ENCODE measurements around the gene PHYHIPL. TPM values are rescaled to one million over a fixed set of nuclear protein-coding genes. Genes with fewer than 3 reads are reported as not detected.

PHYHIPL gene
- total RNA-seq, 1 donor from 2014 or later, result 0.11 TPM

- H3K9me3 ChIP-seq (replicated peaks), result no peaks in the 10 kb centered on the region
- no peak for DNase-seq
- intact Hi-C loops (cut with micrococcal nuclease), result no loop called here
- no peak overlapping the region for H3K27ac ChIP-seq (replicated peaks)
- no peaks in the 10 kb centered on the region for H3K27me3 ChIP-seq (ENCODE audit: low read depth)
- H3K4me3 ChIP-seq, result no peak overlapping the region
- no peaks in the 10 kb centered on the region for H3K36me3 ChIP-seq
- no peaks in the 10 kb centered on the region for H3K4me1 ChIP-seq
- no peak for TF ChIP-seq CTCF (IDR thresholded peaks at IDR 0.05; ENCODE audit: borderline replicate concordance)
Measured at GRCh38 chr10:59133841-59134593, 42.4 kb upstream of the PHYHIPL start.

GRCh38 chr10:59134785-59135184, 41.7 kb upstream of the PHYHIPL start:
- no peaks in the 10 kb centered on the region for H3K27me3 ChIP-seq (ENCODE audit: low read depth)
- no peaks in the 10 kb centered on the region for H3K9me3 ChIP-seq (replicated peaks)
- no peak for TF ChIP-seq CTCF (IDR thresholded peaks at IDR 0.05; ENCODE audit: borderline replicate concordance)
- no peak overlapping the region for H3K4me3 ChIP-seq
- DNase-seq, result no peak
- H3K4me1 ChIP-seq, result no peaks in the 10 kb centered on the region
- H3K36me3 ChIP-seq, result no peaks in the 10 kb centered on the region
- no peak overlapping the region for H3K27ac ChIP-seq (replicated peaks)
- intact Hi-C loops (cut with micrococcal nuclease), result no loop called here

- no peaks in the 10 kb centered on the region for H3K4me1 ChIP-seq
- no peaks in the 10 kb centered on the region for H3K27me3 ChIP-seq (ENCODE audit: low read depth)
- intact Hi-C loops (cut with micrococcal nuclease), result no loop called here
- H3K27ac ChIP-seq (replicated peaks), result no peak overlapping the region
- no peak overlapping the region for H3K4me3 ChIP-seq
- no peak for DNase-seq
- H3K36me3 ChIP-seq, result no peaks in the 10 kb centered on the region
- H3K9me3 ChIP-seq (replicated peaks), result no peaks in the 10 kb centered on the region
- no peak for TF ChIP-seq CTCF (IDR thresholded peaks at IDR 0.05; ENCODE audit: borderline replicate concordance)
Measured at GRCh38 chr10:59135275-59135674, 41.2 kb upstream of the PHYHIPL start.

- Histone ChIP-seq H3K9me3 (replicated peaks) (peaks cover 9% of the 10 kb centered on the region), H3K27me3 (ENCODE audit: low read depth) (no peaks in the 10 kb centered on the region), H3K27ac (replicated peaks) (no peak overlapping the region), H3K4me3 (no peak overlapping the region), H3K36me3 (no peaks in the 10 kb centered on the region), H3K4me1 (no peaks in the 10 kb centered on the region)
- no peak for DNase-seq
- intact Hi-C loops (cut with micrococcal nuclease), result no loop called here
- no peak for TF ChIP-seq CTCF (IDR thresholded peaks at IDR 0.05; ENCODE audit: borderline replicate concordance)
Measured at GRCh38 chr10:59138052-59138451, 38.4 kb upstream of the PHYHIPL start.

- TF ChIP-seq CTCF (IDR thresholded peaks at IDR 0.05; ENCODE audit: borderline replicate concordance), result no peak
- intact Hi-C loops (cut with micrococcal nuclease), result no loop called here
- Histone ChIP-seq H3K36me3 (no peaks in the 10 kb centered on the region), H3K4me1 (no peaks in the 10 kb centered on the region), H3K27ac (replicated peaks) (no peak overlapping the region), H3K4me3 (no peak overlapping the region), H3K9me3 (replicated peaks) (peaks cover 9% of the 10 kb centered on the region), H3K27me3 (ENCODE audit: low read depth) (no peaks in the 10 kb centered on the region)
- DNase-seq, result no peak
Measured at GRCh38 chr10:59143544-59143943, 32.9 kb upstream of the PHYHIPL start.

Measured in left ventricle myocardium inferior (tissue), 1 donor.